ENCODE results near the gene OLA1.

The OLA1 gene

GRCh38 chr2:174224665-174225288, 23.6 kb downstream of the OLA1 start:
- Histone ChIP-seq H3K4me3 (replicated peaks; ENCODE audit: insufficient read depth, low read length) (no peak overlapping the region), H3K27ac (replicated peaks) (no peak overlapping the region), H3K27me3 (ENCODE audit: insufficient read depth, poor library complexity, severe bottlenecking) (no peaks in the 10 kb centered on the region)
- no peak for TF ChIP-seq CTCF (IDR thresholded peaks at IDR 0.05; ENCODE audit: insufficient read depth, low read length)
- no peak for DNase-seq (ENCODE audit: low read depth in 1 of 2, low spot score in 1 of 2)

GRCh38 chr2:174224125-174224524, 24.2 kb downstream of the OLA1 start:
- TF ChIP-seq GABPA (IDR thresholded peaks at IDR 0.05; ENCODE audit: low read depth) (no peak), POLR2AphosphoS5 (IDR thresholded peaks at IDR 0.05; ENCODE audit: low read depth) (no peak), CTCF (IDR thresholded peaks at IDR 0.05; ENCODE audit: insufficient read depth, low read length) (no peak), SPI1 (IDR thresholded peaks at IDR 0.05; ENCODE audit: borderline replicate concordance, low read depth) (no peak), REST (IDR thresholded peaks at IDR 0.05; ENCODE audit: insufficient replicate concordance, low read depth) (no peak)
- DNase-seq (ENCODE audit: low read depth in 1 of 2, low spot score in 1 of 2): no peak
- Histone ChIP-seq H3K27me3 (ENCODE audit: insufficient read depth, poor library complexity, severe bottlenecking) (no peaks in the 10 kb centered on the region), H3K27ac (replicated peaks) (no peak overlapping the region), H3K4me3 (replicated peaks; ENCODE audit: insufficient read depth, low read length) (no peak overlapping the region)

GRCh38 chr2:174223388-174223787, 24.9 kb downstream of the OLA1 start:
- Histone ChIP-seq H3K4me3 (replicated peaks; ENCODE audit: insufficient read depth, low read length) (no peak overlapping the region), H3K27me3 (ENCODE audit: insufficient read depth, poor library complexity, severe bottlenecking) (no peaks in the 10 kb centered on the region), H3K27ac (replicated peaks) (no peak overlapping the region)
- no peak for DNase-seq (ENCODE audit: low read depth in 1 of 2, low spot score in 1 of 2)
- TF ChIP-seq GABPA (IDR thresholded peaks at IDR 0.05; ENCODE audit: low read depth) (no peak), SPI1 (IDR thresholded peaks at IDR 0.05; ENCODE audit: borderline replicate concordance, low read depth) (no peak), POLR2AphosphoS5 (IDR thresholded peaks at IDR 0.05; ENCODE audit: low read depth) (no peak), REST (IDR thresholded peaks at IDR 0.05; ENCODE audit: insufficient replicate concordance, low read depth) (no peak), CTCF (IDR thresholded peaks at IDR 0.05; ENCODE audit: insufficient read depth, low read length) (no peak)

- Histone ChIP-seq H3K4me3 (replicated peaks; ENCODE audit: insufficient read depth, low read length) (no peak overlapping the region), H3K27me3 (ENCODE audit: insufficient read depth, poor library complexity, severe bottlenecking) (no peaks in the 10 kb centered on the region), H3K27ac (replicated peaks) (no peak overlapping the region)
- TF ChIP-seq POLR2AphosphoS5 (IDR thresholded peaks at IDR 0.05; ENCODE audit: low read depth) (no peak), GABPA (IDR thresholded peaks at IDR 0.05; ENCODE audit: low read depth) (no peak), CTCF (IDR thresholded peaks at IDR 0.05; ENCODE audit: insufficient read depth, low read length) (no peak), SPI1 (IDR thresholded peaks at IDR 0.05; ENCODE audit: borderline replicate concordance, low read depth) (no peak), REST (IDR thresholded peaks at IDR 0.05; ENCODE audit: insufficient replicate concordance, low read depth) (no peak)
- DNase-seq (ENCODE audit: low read depth in 1 of 2, low spot score in 1 of 2): no peak
These were observed 26.2 kb downstream of the OLA1 start for GRCh38 chr2:174222154-174222553.
